GM12891 (cell line): ENCODE measurements around the gene ARL4D.

Experiments used
- PAX5 ChIP-seq: IDR thresholded peaks from 2 replicates; pipeline ENCODE4 v1.6.1; 2011; ENCODE audit warnings: low read length, moderate library complexity, mild to moderate bottlenecking; ENCODE audit not compliant: insufficient read depth, severe bottlenecking
- POLR2A ChIP-seq: IDR thresholded peaks from 2 replicates; pipeline ENCODE4 v1.6.1; 2011; ENCODE audit warnings: low read depth, low read length, control low read depth
- POLR2AphosphoS5 ChIP-seq: IDR thresholded peaks from 2 replicates; pipeline ENCODE4 v1.6.1; 2011; ENCODE audit warnings: low read depth, low read length, control low read depth
- TAF1 ChIP-seq: IDR thresholded peaks from 2 replicates; pipeline ENCODE4 v1.6.1; 2011; ENCODE audit warnings: low read depth, low read length, control low read depth

GRCh38 chr17:43443381-43443780, 44.6 kb downstream of the ARL4D start:
- TF ChIP-seq POLR2A: no peak
- no peak for TF ChIP-seq POLR2AphosphoS5
- no peak for TF ChIP-seq PAX5
- TF ChIP-seq TAF1: no peak
